GM18907 (cell line): ENCODE results near the gene TP53RK.
"Not testable (repeated sequence)": the region's sequence is repeated elsewhere in the genome, so short reads cannot be mapped to it uniquely, and the experiment has no call there.

Source experiments
- ATAC-seq: cut with Tn5 transposase; IDR thresholded peaks from one replicate; pipeline ENCODE4 v1.9.1; 2021; ENCODE audit warnings: mild to moderate bottlenecking, moderate library complexity; ENCODE audit not compliant: unreplicated experiment

Gene TP53RK

DNA sequence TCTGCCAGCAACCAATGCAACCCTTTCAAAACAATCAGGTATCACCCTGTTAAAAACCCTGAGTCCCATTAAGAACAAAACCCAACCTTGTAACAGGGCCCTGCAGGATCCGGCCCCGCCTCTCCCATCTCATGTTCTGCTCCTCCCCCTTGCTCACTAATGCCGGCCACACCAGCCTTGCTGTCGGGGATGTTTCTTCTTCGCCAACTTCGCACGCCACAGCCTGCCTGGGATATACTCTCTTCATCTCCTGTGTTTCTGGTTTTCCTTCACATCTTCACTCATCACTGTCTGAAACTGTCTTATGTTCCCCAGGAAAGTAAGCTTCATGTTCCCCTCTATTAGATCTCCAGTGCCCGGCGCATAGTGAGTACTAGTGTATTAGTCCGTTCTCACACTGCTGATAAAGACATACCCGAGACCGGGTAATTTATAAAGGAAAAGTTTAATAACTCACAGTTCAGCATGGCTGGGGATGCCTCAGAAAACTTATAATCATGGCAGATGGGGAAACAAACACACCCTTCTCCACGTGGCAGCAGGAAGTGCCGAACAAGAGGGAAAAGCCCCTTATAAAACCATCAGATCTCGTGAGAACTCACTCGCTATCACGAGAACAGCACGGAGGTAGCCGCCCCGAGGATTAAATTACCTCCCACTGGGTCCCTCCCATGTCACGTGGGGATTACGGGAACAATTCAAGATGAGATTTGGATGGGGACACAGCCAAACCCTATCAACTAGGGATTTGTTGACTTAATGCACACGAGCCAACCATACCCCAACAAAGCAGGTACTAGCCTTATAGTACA lies 5.1 kb downstream of the TP53RK start:
- ATAC-seq: no peak

DNA sequence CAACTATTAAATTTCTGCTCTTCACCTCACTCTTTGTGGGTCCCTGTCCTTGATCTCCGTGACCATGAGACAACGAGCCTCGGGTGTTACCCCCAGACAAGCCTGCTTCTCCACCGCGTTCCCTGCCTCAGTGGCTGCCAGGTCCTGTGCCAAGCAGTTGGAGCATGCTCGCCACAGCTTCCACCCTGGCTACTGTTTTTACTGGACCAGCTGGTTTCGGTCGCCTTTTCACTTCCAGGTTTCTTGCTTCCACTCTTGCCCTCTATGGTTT lies 5.6 kb downstream of the TP53RK start:
- ATAC-seq: no peak

DNA sequence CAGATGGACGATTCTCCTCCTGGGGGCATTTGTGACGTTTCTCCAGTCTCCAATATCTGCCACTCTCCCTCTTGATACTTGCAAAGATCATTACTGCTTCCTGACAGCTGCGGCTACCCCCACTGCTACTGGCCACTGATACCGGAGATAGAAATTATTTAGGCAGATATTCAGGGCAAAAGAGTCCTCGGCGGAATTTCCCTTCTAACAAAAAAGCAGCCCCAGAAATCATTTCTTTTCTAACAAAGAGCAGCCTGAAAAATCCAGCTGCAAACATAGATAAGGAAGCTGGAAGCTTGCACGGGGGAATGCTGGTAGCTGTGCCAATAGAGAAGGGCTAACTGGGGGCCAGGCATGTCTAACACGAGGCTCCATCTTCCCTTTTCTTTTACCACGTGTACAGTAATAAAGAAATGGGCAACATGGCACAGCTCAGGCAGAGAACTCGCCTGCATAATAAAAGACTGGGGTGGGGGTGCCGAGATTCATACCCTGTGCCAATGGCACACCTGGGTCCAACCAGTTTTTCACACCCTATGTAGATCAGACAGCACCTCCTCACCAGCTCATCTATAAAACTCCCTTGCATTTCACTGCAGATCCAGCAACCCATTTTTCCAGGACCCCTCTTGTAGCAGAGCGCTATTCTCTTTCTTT lies 6.1 kb downstream of the TP53RK start:
- ATAC-seq: no peak

DNA sequence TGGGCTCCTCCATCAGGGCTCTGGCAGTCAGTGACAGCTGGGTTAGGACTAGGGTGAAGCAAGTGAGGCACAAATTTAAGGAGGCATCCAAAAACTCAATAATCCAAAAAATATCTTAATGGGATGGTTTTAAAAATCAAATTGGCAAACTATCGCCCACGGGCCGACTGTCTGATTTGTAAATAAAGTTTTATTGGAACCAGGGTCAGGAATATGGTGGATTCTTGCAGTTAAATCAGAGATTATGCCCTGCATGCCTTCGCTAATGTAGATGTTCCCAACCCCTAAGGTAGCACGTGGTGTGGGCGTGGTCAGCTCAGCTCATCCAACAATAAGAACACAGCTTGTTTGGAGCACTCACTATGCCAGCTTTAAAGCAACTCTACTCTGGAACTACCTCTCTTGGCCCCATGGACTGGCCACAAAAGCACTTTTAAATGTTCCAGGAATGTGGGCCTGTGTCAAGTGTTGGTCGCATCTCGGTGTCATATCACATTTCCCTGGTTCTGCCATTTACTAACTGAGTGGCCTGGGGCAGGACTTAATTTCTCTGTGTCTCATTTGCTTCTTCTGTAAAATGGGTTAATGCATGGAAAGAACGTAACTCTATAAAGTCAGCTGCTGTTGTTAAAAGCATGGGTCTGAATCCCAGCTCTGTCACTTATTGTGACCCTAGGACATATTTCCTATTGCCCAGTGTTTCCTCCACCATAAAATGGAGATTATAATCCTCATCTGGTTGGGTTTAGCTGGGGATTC lies 7.0 kb downstream of the TP53RK start:
- ATAC-seq: no peak

DNA sequence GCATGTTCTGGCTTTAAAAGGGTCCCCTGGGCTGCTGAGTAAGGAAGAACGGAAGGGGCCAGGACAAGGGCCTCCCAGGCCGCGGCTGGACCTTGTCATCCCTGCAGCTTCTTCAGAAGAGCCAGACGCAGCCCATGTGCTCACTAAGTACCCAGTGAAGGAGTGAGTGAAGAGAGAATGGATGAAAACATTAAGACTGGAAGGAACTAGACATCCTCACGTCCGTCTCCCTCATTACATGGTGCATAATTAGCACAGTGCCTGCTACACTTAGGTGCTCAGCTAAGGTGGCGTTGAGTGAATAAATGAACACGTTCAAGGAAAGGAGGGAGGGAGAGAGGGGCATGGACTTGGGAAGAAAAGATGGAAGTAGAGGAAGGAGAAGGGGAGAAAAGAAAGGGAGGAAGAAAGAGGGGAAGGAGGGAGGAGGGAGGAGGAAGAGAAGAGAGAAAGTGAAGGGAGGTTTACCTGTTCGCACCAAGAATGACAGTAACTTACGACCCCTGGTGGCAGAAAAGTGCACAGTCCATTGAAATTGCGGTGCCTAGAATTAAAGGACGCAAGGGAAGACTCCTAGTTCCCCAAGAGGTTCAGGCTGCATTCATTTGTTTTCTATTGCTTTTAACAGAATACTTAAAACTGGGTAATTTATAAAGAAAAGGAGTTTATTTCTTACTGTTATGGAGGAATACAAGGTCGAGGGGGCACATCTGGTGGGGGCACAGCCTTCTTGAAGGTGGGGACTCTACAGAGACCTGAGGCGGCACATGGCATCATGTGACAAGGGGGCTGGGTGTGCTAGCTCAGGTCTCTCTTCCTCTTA lies 8.0 kb downstream of the TP53RK start:
- ATAC-seq: no peak

DNA sequence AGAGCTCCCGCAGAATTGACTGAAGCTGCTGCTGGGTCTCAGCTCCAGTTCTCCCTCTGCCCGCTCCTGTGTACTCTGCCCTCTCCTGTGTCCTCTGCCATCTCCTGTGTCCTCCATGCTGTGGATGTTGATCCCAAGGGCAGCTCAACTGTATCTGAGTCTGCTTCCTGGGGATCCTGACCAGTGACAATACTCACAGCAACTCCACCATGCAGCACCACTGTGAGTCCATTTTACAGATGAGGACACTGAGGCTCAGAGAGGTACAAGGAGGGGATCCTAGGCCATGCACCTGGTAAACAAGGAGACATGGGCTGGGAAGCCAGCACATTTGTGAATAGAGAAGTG lies 8.6 kb downstream of the TP53RK start:
- ATAC-seq: no peak

DNA sequence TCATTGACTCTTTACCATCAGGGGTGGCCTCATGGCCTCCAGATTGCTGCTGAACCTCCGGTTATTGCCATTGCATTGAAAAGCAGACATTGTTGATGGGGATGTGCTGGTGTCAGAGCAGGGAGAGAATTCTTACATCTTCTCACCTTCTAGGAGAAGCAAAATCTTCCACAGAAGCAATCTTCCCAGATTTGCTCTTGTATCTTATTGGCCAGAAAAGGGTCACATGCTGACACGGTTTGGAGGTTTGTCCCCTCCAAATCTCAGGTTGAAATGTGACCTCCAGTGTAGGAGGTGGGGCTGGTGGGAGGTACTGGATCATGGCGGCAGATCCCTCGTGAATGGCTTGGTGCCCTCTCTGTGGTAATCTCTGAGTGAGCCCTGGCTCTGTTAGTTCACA lies 10.7 kb downstream of the TP53RK start:
- ATAC-seq: no peak

DNA sequence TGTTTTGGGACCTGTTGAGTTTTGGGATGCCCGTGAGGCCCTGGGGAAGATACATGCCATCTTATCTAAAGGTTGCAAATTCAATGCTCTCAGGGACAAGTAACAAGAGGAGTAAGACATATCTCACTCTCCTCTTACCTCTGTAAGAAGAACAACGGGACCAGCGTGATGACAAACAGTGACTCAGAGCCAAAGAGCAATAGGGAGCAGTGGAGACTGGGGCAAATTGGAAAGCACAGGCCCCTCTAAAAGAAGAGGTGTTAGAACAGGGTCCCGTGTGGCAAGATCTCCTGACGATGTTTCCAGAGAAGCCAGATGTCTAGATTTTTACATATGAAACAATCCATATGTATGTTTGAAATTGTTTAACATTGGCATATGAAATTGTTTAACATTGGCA lies 11.6 kb downstream of the TP53RK start:
- no peak for ATAC-seq

DNA sequence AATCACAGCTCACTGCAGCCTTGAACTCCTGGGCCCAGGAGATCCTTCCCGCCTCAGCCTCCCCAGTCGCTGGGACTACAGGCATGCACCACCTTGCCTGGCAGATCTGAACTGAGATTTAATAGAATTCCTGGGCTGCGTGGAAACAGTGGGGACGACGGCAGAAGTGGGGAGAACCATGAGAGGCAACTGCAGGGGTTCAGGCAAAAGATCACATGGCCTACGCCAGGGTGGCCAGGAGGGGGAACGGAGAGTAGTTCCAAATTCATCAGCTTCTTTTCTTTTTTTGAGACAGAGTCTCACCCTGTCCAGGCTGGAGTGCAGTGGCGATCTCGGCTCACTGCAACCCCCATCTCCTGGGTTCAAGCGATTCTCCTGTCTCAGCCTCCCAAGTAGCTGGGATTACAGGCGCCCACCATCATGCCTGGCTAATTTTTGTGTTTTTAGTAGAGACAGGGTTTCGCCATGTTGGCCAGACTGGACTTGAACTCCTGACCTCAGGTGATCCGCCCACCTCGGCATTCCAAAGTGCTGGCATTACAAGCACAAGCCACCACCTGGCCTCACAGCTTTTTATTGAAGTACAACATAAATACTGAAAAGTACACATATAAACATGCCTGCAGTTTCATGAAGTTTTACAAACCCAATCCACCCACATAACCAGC lies 12.5 kb downstream of the TP53RK start:
- not testable (repeated sequence) for ATAC-seq

DNA sequence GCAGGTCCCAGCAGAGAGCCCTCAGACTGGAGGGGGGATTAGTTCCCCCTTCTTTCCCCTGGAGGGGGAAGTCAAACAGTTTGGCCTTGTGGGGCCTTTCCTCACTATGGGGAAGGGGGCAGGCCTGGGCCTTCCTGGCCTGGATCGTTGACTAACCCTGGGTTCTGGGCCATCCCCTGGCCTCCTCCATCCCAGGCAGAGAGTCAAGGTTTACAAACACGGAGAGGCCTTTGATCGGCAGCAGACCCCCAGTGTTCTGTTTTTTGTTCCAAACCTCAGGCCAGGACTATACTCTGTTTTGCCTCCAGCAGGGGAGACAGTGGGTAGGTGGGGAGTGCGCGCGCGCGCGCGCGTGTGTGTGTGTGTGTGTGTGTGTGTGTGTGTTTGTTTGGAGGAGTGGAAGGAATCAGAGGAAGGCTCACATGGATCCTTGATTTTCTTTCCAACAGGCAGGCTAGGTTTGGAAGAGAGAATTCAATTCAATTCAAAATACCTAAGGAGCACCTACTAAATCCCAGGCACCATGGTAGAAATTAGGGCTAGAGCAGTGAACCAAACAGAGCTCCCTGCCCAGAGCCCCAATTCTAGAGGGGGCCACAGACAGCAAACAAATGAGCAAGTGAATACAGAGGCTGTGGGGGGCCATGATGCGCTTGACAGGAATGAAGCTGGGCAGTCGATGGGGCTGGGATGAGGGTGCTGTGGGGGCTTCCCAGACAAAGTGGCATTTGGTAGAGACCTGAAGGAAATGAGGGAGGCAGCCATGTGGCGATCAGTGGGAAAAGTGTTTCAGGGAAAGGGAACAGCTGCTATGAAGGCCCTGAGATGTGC lies 14.8 kb downstream of the TP53RK start:
- ATAC-seq: no peak

DNA sequence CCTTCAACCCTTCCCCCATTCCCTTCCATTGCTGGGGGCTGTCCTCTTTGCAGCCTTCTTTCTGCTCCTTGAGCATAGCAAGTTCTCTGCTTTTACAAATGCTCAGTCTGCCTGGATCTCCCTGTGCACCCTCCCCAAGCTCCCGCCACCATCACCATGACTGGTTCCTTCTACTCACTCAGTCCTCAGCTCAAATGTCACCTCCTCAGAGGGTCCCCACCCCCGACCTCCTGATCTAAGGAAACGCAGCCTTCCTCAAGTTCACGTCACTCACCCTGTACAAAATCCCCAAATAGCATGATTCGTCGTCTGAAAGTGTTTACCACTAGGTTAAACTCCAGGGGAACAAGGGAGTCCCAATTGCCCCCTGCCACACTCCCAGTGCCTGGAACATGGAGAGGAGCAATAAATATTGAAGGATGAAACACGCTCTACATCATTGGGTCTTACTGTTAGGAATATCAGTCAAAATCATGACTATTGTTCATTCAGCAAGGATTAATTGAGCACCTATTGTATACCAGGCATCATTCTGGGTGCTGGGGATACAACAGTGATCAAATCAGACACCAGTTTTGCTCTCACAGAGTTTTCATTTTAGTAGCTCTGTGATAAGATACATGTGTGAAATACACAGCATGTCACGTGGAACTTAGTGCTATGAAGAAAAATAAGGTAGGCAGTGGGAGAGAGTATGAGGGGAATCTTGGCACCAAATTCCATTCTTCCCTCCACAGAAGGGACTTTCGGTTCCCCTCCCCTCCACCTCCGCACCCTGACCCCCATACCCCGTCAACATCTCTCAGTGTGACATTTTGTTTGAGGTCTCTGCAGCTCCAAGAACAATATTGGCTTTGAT lies 15.6 kb downstream of the TP53RK start:
- ATAC-seq: no peak

DNA sequence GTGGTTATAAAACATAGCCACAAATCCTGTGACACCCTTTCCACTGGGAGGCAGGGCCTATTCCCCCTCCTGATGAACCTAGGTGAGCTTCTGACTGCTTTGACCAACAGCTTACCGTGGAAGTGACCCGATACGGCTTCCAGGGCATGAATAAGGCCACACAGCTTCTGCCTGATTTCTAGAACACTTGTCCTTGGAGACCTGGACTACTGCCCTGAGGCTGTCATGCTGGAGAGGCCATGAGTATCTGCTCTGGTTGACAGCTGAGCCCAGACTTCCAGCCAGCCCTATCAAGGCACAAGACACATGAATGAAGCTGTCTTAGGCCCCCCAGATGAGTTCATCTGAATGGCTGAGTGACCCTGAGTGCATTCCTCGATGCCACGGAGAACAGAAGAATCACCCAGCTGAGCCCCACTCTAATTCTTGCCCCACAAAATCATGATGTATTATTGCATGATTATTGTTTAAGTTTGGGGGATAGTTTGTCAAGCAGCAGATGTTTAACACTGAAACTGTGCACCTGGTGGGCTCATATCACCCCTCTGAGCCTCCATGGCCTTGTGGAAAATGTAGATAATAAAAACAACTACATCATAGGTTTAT lies 16.6 kb downstream of the TP53RK start:
- ATAC-seq: no peak

DNA sequence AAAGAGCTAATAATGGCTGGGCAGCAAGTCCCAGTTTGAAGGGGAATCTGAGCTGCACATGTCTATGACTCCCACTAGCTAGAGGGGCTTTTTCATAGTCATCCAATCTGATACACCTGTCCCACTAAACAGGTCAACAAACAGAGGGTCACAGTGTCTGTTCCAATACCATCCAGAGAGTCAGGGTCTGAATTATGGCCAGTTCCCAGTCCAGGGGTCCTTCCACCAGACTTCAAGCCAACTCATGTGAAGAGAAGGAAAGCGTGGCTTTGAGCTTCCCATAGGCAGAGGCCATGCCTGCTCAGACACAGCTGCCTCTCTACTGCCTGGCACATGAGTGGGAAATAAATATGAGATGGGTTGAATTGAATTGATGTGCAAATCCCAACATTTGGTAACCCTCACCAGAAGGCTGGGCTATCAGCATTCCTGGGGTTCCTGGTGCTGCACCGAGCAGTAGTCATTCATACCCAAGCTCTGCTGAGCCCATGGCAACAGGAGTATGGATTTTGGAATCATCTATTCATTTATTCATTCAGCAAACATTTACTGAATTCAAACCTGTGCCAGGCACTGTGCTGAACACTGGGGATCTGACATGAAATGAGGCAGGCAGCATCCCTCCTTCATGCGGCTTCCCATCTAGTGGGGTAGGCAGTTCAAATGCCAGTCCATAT lies 17.2 kb downstream of the TP53RK start:
- ATAC-seq: no peak

DNA sequence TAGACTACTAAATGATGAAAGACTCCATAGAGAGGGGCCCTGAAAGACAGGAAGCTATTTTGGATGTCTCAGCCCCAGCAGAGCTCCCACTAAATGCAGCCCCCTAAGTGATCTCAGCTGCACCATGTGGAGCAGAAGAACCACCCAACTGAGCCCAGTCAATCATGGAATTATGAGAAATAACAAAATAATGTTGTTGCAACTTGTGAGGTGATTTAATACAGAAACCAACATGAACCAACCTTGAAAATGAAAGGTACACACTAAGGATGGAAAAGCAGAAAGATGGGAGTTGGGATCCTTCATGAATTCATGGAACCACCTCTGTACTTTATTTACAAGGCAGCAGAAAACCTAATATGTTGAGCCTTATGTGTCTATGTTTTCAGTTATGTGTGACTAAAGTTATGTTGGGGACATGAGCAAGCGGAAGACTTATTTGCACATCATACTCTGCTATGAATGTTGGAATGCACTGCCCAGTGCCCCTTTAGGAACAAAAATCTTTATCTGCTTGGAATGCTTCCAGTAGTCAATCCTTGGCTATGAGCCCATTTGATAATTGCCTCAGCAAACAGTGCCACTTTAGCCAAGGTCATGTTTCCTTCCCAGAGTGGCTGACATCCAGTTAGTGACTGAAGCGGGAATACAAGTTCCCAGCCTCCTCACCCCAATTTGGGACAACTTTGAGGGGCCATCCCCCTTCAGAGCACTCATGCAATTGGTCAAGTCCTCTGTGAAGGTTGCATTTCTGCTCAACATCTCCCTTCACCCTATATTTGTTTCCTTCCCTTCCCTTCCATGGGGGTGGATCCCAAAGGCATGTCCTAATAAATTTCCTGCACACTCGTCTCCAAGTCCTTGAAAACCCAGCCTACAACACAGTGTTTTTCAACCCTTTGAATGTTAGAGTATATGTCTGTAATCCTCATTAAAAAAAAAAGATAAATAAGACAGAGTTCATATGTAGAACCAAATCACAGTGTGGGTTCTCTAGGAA lies 18.4 kb downstream of the TP53RK start:
- no peak for ATAC-seq

DNA sequence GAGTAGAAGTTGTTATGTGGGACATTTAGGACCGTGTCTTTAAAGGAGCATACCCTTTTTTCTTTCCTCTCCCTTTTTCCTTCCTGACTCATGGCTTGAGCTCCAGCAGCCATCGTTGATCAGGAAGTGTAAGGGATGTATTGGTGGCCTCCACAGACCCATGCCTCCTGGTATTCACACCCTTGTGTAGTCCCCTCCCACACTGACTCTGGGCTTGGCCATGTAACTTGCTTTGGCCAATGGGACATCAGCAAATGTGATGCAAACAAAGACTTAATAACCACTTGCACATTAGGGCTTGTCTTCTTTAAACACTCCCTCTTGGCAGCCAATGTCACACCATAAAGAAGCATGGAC lies 19.0 kb downstream of the TP53RK start:
- no peak for ATAC-seq

DNA sequence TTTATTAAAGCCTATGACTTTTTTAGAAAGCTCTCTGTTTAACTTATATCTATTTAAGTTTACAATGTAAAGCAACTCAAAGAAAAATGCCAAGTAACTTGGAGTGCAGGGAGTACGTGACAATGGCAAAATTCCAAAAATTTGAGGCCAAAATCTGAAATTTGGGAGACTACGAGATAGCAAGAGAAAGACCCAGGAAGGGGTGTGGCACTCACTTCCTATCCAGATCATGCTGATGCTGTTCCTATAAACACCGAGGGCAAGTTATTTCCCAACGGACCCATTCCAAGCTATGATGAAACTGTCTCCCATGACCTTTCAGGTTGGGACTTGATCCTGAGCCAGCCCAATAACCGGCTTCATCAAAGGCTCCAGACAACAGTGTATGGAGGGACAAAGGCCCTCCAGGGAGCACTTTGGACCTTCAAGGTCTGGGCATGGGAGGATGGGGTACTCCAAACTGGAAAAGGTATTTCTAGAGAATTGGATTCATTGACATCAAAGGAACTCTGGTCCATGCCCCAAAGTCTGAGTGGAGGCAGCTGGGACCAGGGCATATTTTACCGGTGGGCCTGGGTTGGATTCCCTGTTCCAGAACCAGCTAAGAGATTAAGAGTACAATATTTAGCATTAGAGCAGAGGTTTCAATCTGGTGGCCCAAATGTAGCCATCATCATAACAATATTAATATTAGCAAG lies 22.3 kb downstream of the TP53RK start:
- no peak for ATAC-seq
